Measurements from ENCODE around the gene PAX3.

- no peak for TF ChIP-seq ZFX (IDR thresholded peaks at IDR 0.05)
- no peak for TF ChIP-seq POLR2A (IDR thresholded peaks at IDR 0.05; ENCODE audit: borderline replicate concordance, extremely low read depth, insufficient read depth, insufficient read length)
- TF ChIP-seq MAX (IDR thresholded peaks at IDR 0.05) = no peak
- TF ChIP-seq, protein P1, sequence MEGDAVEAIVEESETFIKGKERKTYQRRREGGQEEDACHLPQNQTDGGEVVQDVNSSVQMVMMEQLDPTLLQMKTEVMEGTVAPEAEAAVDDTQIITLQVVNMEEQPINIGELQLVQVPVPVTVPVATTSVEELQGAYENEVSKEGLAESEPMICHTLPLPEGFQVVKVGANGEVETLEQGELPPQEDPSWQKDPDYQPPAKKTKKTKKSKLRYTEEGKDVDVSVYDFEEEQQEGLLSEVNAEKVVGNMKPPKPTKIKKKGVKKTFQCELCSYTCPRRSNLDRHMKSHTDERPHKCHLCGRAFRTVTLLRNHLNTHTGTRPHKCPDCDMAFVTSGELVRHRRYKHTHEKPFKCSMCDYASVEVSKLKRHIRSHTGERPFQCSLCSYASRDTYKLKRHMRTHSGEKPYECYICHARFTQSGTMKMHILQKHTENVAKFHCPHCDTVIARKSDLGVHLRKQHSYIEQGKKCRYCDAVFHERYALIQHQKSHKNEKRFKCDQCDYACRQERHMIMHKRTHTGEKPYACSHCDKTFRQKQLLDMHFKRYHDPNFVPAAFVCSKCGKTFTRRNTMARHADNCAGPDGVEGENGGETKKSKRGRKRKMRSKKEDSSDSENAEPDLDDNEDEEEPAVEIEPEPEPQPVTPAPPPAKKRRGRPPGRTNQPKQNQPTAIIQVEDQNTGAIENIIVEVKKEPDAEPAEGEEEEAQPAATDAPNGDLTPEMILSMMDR (IDR thresholded peaks at IDR 0.05 in 2 of 3, conservative IDR thresholded peaks at IDR 0.05 in 1 of 3; ENCODE audit: borderline replicate concordance in 1 of 3, insufficient read depth in 1 of 3, low read depth in 2 of 3, low read length in 2 of 3) = no peak
- TF ChIP-seq EZH2 (IDR thresholded peaks at IDR 0.05) = no peak
- TF ChIP-seq RAD21 (IDR thresholded peaks at IDR 0.05; ENCODE audit: low read depth) = no peak
- no peak for TF ChIP-seq EGR1 (IDR thresholded peaks at IDR 0.05; ENCODE audit: low read depth)
- no peak for TF ChIP-seq CBX3 (IDR thresholded peaks at IDR 0.05; ENCODE audit: low read depth)
- no peak for TF ChIP-seq JUND (IDR thresholded peaks at IDR 0.05)
- no peak for TF ChIP-seq EZH2phosphoT487 (IDR thresholded peaks at IDR 0.05; ENCODE audit: borderline replicate concordance)
- TF ChIP-seq REST (IDR thresholded peaks at IDR 0.05; ENCODE audit: low read depth) = no peak
- no peak for TF ChIP-seq SRF (IDR thresholded peaks at IDR 0.05; ENCODE audit: low read depth)
- TF ChIP-seq POLR2AphosphoS5 (IDR thresholded peaks at IDR 0.05; ENCODE audit: low read depth, low read length) = no peak
- TF ChIP-seq CEBPB (IDR thresholded peaks at IDR 0.05; ENCODE audit: low read depth) = no peak
Measured at GRCh38 chr2:222303828-222304736, 5.3 kb upstream of the PAX3 start.
